A375 (cell line): Measurements from ENCODE around the gene VWA5B1. TPM values are rescaled to one million over a fixed set of nuclear protein-coding genes. Genes with fewer than 3 reads are reported as not detected.

Experiments used
- total RNA-seq: library from RNA; depleted of rRNA; stranded (reverse); fragments of >200 nt; shearing (Covaris generic); gene quantifications from 2 replicates; pipeline ENCODE4 v1.2.3, GENCODE V29; 2014; rRNA removed

Gene VWA5B1, protein sequence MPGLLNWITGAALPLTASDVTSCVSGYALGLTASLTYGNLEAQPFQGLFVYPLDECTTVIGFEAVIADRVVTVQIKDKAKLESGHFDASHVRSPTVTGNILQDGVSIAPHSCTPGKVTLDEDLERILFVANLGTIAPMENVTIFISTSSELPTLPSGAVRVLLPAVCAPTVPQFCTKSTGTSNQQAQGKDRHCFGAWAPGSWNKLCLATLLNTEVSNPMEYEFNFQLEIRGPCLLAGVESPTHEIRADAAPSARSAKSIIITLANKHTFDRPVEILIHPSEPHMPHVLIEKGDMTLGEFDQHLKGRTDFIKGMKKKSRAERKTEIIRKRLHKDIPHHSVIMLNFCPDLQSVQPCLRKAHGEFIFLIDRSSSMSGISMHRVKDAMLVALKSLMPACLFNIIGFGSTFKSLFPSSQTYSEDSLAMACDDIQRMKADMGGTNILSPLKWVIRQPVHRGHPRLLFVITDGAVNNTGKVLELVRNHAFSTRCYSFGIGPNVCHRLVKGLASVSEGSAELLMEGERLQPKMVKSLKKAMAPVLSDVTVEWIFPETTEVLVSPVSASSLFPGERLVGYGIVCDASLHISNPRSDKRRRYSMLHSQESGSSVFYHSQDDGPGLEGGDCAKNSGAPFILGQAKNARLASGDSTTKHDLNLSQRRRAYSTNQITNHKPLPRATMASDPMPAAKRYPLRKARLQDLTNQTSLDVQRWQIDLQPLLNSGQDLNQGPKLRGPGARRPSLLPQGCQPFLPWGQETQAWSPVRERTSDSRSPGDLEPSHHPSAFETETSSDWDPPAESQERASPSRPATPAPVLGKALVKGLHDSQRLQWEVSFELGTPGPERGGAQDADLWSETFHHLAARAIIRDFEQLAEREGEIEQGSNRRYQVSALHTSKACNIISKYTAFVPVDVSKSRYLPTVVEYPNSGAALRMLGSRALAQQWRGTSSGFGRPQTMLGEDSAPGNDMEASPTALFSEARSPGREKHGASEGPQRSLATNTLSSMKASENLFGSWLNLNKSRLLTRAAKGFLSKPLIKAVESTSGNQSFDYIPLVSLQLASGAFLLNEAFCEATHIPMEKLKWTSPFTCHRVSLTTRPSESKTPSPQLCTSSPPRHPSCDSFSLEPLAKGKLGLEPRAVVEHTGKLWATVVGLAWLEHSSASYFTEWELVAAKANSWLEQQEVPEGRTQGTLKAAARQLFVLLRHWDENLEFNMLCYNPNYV
- total RNA-seq: not detected in 2 replicates

DNA sequence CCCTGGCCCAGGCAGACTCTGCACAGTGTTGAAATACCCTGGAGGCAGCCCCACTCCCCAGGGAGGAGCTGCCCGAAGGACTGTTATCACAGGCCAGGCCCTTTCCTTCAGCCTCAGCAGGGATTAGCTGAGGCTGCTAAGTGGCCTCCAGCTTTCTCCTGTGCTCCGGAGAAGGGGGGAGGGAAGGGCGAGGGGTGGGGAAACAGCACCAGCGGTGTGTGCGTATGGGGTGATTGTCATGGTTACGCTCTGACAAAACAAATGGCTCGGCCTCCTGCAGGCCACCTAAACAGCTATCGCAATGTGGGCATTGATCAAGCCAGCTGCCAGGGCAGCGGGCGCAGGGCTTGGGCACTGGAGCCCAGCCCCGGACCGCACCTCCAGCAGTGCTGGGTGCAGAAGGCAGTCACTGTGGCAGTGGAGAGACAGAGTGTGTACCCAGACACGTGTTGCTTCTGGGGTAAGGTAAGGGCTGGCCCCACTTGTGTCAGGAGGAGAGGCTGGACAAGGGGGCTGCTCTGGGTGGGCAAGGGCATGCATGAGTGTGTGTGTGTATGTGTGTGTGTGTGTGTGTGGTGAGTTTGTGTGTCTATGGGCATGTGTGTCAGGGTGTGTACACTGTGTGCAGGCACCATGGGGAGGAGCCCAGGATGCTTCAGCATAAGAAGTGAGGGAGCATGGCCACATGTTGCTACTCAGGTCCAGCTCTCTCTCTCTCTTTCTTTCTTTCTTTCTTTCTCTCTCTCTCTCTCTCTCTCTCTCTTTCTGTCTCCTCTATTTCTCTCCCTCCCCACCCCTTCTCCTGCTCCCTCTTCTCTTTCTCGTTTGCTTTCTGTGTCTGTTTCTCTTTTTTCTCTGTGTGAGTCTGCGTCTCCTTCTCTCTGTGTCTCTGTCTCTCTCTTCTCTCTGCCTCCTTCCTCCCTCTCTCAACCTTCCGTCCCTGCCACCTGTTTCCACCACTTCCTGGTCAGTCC is at the start of gene VWA5B1:
VWA5B1 (plus strand) TSS at position 252 of the 974 bp plus-strand sequence. CDS start 19,727 bp downstream, outside the sequence.

Other genes with a start within 250 kb of the VWA5B1 start
- gene PLA2G5, start 220.7 kb upstream of the VWA5B1 start, total RNA-seq: not detected in 2 replicates
- not detected in 2 replicates for gene PLA2G2D, start 171.3 kb upstream of the VWA5B1 start, total RNA-seq
- not detected in 2 replicates for gene PLA2G2F, start 151.6 kb upstream of the VWA5B1 start, total RNA-seq
- gene UBXN10, start 104.8 kb upstream of the VWA5B1 start, total RNA-seq: not detected in 2 replicates
- gene PLA2G2C, start 104.4 kb upstream of the VWA5B1 start, total RNA-seq: not detected in 2 replicates
- 6.0 and 7.2 TPM in 2 replicates for gene CAMK2N1, start 195.3 kb downstream of the VWA5B1 start, total RNA-seq
- gene MUL1, start 217.3 kb downstream of the VWA5B1 start, total RNA-seq: 24.0 and 24.5 TPM in 2 replicates